ENCODE data around the gene ZFX. TPM values are rescaled to one million over a fixed set of nuclear protein-coding genes. Genes with fewer than 3 reads are reported as not detected.

Gene ZFX
- total and polyA plus RNA-seq, 10 of the 15 experiments (the other 5 are each of a cell fraction or from before 2014, with no cell fraction given), result 6.8 to 40.9 (median 24.6) TPM

DNA sequence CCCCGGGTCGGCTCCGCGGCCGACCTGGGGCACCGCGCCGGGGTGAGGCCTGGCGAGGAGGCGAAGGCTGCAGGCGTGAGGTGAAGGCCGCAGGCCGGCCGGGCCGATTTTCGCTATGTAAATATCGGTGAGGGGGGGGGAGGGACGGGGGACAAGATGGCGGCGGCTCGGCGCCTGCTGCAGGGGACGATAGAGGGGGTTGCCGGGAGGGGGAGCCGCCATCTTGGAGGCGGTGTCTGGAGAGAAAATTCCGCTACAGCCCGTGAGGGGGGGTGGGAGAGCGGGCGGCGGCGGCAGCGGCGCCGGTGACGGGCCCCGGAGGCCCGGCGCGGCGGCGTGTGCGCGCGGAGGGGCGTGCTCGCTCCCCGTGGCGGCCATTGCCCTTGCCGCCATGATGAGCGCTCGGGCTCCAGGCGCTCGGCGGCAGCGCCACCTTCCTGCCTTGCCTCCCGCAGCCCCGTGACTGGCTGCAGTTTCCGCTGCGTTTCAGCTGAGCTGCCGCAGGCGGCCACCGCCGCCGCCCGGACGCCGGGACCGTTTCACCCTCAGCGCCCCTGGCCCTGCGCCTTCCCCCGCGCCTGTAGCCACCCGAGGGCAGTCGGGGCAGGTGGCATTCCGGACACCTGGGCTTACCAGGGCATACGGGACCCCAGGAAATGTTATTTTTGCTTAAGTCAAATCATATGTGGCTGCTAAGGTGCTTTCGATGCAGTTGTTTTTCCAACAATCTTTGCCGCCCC, 692 bp downstream of the ZFX start (continued):
- no peak for TF ChIP-seq ASH2L (IDR thresholded peaks at IDR 0.05; ENCODE audit: borderline replicate concordance, low read depth)
- TF ChIP-seq BACH1 (IDR thresholded peaks at IDR 0.05; ENCODE audit: borderline replicate concordance), result peak; percentile 85
- peak; percentile 82 for TF ChIP-seq CBX5 (IDR thresholded peaks at IDR 0.05; ENCODE audit: low read depth)
- no peak for TF ChIP-seq FOS (IDR thresholded peaks at IDR 0.05; ENCODE audit: borderline replicate concordance, extremely low read depth, insufficient read length)
- 0 out of 4 replicates have a peak, but pooled peaks of 1 of the 2 experiments have one; percentile 10 for TF ChIP-seq EP300 (IDR thresholded peaks at IDR 0.05; ENCODE audit: borderline replicate concordance in 1 of 2, control insufficient read depth in 1 of 2, low read depth in 2 of 2, low read length in 2 of 2)
- TF ChIP-seq, protein P1, sequence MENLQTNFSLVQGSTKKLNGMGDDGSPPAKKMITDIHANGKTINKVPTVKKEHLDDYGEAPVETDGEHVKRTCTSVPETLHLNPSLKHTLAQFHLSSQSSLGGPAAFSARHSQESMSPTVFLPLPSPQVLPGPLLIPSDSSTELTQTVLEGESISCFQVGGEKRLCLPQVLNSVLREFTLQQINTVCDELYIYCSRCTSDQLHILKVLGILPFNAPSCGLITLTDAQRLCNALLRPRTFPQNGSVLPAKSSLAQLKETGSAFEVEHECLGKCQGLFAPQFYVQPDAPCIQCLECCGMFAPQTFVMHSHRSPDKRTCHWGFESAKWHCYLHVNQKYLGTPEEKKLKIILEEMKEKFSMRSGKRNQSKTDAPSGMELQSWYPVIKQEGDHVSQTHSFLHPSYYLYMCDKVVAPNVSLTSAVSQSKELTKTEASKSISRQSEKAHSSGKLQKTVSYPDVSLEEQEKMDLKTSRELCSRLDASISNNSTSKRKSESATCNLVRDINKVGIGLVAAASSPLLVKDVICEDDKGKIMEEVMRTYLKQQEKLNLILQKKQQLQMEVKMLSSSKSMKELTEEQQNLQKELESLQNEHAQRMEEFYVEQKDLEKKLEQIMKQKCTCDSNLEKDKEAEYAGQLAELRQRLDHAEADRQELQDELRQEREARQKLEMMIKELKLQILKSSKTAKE (IDR thresholded peaks at IDR 0.05; ENCODE audit: low read depth, poor library complexity, severe bottlenecking), result no peak
- TF ChIP-seq IKZF2 (IDR thresholded peaks at IDR 0.05), result 0 out of 4 replicates have a peak, but pooled peaks of 1 of the 2 experiments have one; percentile 18
- 0 out of 2 replicates have a peak, but pooled peaks have one; percentile 63 for TF ChIP-seq WRNIP1 (IDR thresholded peaks at IDR 0.05; ENCODE audit: borderline replicate concordance, low read depth, low read length)
- TF ChIP-seq SUZ12 (IDR thresholded peaks at IDR 0.05; ENCODE audit: unreplicated experiment), result no peak
- TF ChIP-seq TCF12 (IDR thresholded peaks at IDR 0.05; ENCODE audit: low read depth, low read length), result 0 out of 2 replicates have a peak, but pooled peaks have one; percentile 27
- TF ChIP-seq, protein P2, sequence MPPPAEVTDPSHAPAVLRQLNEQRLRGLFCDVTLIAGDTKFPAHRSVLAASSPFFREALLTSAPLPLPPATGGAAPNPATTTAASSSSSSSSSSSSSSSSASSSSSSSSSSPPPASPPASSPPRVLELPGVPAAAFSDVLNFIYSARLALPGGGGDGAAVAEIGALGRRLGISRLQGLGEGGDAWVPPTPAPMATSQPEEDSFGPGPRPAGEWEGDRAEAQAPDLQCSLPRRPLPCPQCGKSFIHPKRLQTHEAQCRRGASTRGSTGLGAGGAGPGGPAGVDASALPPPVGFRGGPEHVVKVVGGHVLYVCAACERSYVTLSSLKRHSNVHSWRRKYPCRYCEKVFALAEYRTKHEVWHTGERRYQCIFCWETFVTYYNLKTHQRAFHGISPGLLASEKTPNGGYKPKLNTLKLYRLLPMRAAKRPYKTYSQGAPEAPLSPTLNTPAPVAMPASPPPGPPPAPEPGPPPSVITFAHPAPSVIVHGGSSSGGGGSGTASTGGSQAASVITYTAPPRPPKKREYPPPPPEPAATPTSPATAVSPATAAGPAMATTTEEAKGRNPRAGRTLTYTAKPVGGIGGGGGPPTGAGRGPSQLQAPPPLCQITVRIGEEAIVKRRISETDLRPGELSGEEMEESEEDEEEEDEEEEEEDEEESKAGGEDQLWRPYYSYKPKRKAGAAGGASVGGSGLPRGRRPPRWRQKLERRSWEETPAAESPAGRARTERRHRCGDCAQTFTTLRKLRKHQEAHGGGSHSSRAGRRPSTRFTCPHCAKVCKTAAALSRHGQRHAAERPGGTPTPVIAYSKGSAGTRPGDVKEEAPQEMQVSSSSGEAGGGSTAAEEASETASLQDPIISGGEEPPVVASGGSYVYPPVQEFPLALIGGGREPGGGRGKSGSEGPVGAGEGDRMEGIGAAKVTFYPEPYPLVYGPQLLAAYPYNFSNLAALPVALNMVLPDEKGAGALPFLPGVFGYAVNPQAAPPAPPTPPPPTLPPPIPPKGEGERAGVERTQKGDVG (CRISPR knock-in tag; IDR thresholded peaks at IDR 0.05), result no peak
- no peak for TF ChIP-seq ZZZ3 (IDR thresholded peaks at IDR 0.05; ENCODE audit: control insufficient read depth, insufficient read length, low read depth)
- peak; percentile 80 for TF ChIP-seq IKZF1 (conservative IDR thresholded peaks at IDR 0.05)
- TF ChIP-seq CREB1 (IDR thresholded peaks at IDR 0.05; ENCODE audit: low read depth), result 0 out of 2 replicates have a peak, but pooled peaks have one; percentile 35
- peak; percentile 23; the same call in 1 of the 2 replicates for TF ChIP-seq RUNX3 (IDR thresholded peaks at IDR 0.05; ENCODE audit: low read length)
- TF ChIP-seq CBFB (IDR thresholded peaks at IDR 0.05; ENCODE audit: low read depth), result no peak
- TF ChIP-seq, protein P3, sequence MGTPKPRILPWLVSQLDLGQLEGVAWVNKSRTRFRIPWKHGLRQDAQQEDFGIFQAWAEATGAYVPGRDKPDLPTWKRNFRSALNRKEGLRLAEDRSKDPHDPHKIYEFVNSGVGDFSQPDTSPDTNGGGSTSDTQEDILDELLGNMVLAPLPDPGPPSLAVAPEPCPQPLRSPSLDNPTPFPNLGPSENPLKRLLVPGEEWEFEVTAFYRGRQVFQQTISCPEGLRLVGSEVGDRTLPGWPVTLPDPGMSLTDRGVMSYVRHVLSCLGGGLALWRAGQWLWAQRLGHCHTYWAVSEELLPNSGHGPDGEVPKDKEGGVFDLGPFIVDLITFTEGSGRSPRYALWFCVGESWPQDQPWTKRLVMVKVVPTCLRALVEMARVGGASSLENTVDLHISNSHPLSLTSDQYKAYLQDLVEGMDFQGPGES (IDR thresholded peaks at IDR 0.05), result no peak
- TF ChIP-seq MEF2A (IDR thresholded peaks at IDR 0.05; ENCODE audit: insufficient read depth, low read depth, low read length), result 0 out of 2 replicates have a peak, but pooled peaks have one; percentile 33
- no peak for TF ChIP-seq YBX1 (IDR thresholded peaks at IDR 0.05)
- no peak for TF ChIP-seq ZSCAN29 (IDR thresholded peaks at IDR 0.05)
- TF ChIP-seq MEF2B (IDR thresholded peaks at IDR 0.05; ENCODE audit: partially characterized antibody, poor library complexity, severe bottlenecking), result no peak
- TF ChIP-seq JUNB (IDR thresholded peaks at IDR 0.05), result no peak
- no peak for TF ChIP-seq NFYA (IDR thresholded peaks at IDR 0.05; ENCODE audit: borderline replicate concordance, low read depth, low read length)
- TF ChIP-seq RELA (IDR thresholded peaks at IDR 0.05; ENCODE audit: borderline replicate concordance, partially characterized antibody), result peak; percentile 50
